ENCODE measurements around the gene TAS2R1.
"Not testable (repeated sequence)": the region's sequence is repeated elsewhere in the genome, so short reads cannot be mapped to it uniquely, and the experiment has no call there.

Gene TAS2R1

DNA sequence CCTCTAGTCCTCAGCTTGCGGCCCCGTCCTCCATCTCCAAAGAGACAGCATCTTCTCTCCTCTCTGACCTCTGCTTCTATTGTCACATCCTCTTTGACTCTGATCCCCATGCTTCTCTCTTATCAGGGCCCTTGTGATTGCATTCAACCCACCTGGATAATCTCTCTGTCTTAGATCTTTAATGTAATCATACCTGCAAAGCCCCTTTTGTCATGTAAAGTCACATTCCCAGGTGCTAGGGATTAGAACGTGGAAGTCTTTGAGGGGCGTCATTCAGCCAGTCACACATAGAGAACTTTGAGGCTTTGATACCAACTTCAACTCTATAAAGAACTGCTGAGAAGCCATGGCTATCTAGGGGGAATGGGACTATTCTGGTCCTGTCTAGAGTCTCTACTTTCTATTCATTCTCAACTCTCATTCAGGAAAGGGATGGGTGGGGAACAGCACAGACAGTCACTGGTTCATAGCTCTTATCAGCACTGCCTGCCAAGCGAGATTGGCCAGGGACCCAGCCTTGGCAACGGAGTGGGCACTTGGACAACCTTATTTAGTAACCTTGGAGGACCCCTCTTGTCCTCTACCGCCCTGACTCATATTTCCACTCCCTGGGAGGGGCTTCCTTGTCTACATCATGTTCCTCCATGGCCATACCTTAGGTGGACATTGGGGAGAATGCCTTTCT is 29.0 kb downstream of the TAS2R1 start:
- H3K27me3 ChIP-seq (ENCODE audit: control insufficient read depth, insufficient read depth, low read length) = no peaks in the 10 kb centered on the region
- H3K9me3 ChIP-seq (ENCODE audit: control insufficient read depth, low read depth, low read length) = no peaks in the 10 kb centered on the region
- H3K9ac ChIP-seq (ENCODE audit: low read length) = no peak overlapping the region
- H3K27ac ChIP-seq (ENCODE audit: low read length) = no peak overlapping the region
- H3K4me1 ChIP-seq (ENCODE audit: control insufficient read depth, low read depth, low read length) = peaks cover 12% of the 10 kb centered on the region
- no peaks in the 10 kb centered on the region for H3K36me3 ChIP-seq (ENCODE audit: control insufficient read depth, low read depth, low read length)
- no peak overlapping the region for H3K4me3 ChIP-seq (ENCODE audit: low read length)

- Histone ChIP-seq H3K9ac (ENCODE audit: low read length) (no peak overlapping the region), H3K4me1 (ENCODE audit: control insufficient read depth, low read depth, low read length) (peaks cover 18% of the 10 kb centered on the region), H3K27me3 (ENCODE audit: control insufficient read depth, insufficient read depth, low read length) (no peaks in the 10 kb centered on the region), H3K27ac (ENCODE audit: low read length) (no peak overlapping the region), H3K36me3 (ENCODE audit: control insufficient read depth, low read depth, low read length) (no peaks in the 10 kb centered on the region), H3K4me3 (ENCODE audit: low read length) (no peak overlapping the region), H3K9me3 (ENCODE audit: control insufficient read depth, low read depth, low read length) (no peaks in the 10 kb centered on the region)
Measured at GRCh38 chr5:9599391-9599790, 30.8 kb downstream of the TAS2R1 start.

GRCh38 chr5:9598329-9598728 is 31.8 kb downstream of the TAS2R1 start:
- H3K36me3 ChIP-seq (ENCODE audit: control insufficient read depth, low read depth, low read length) = not testable (repeated sequence)

GRCh38 chr5:9597322-9597721 is 32.8 kb downstream of the TAS2R1 start:
- H3K4me3 ChIP-seq (ENCODE audit: low read length); H3K9me3 ChIP-seq (ENCODE audit: control insufficient read depth, low read depth, low read length); H3K36me3 ChIP-seq (ENCODE audit: control insufficient read depth, low read depth, low read length); H3K27ac ChIP-seq (ENCODE audit: low read length); H3K27me3 ChIP-seq (ENCODE audit: control insufficient read depth, insufficient read depth, low read length); H3K9ac ChIP-seq (ENCODE audit: low read length): not testable (repeated sequence)
- peaks cover 18% of the 10 kb centered on the region for H3K4me1 ChIP-seq (ENCODE audit: control insufficient read depth, low read depth, low read length)

More at GRCh38 chr5:9598329-9598728, 31.8 kb downstream of the TAS2R1 start:
- H3K9me3 ChIP-seq (ENCODE audit: control insufficient read depth, low read depth, low read length); H3K27ac ChIP-seq (ENCODE audit: low read length); H3K27me3 ChIP-seq (ENCODE audit: control insufficient read depth, insufficient read depth, low read length); H3K4me3 ChIP-seq (ENCODE audit: low read length); H3K9ac ChIP-seq (ENCODE audit: low read length): not testable (repeated sequence)
- H3K4me1 ChIP-seq (ENCODE audit: control insufficient read depth, low read depth, low read length) = peaks cover 18% of the 10 kb centered on the region

DNA sequence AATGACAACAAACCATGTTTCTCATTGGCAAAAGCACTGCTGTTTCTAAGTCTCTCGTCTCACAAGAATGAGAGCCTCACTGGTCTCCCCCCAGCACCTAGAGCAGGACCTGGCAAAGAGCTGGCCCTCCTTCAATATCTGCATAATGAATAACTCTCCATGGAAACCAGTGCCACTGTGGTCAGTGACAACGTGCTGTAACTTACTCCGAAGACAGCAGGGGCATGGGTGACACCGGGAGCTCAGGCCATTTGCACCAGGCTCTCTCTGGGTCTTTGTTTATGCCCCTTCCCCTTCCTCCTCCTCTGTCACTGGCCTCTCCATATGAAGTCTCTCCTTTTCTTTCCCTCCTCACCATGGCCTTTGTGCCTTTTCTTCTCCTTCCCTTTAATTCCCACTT is 33.3 kb downstream of the TAS2R1 start:
- H3K9me3 ChIP-seq (ENCODE audit: control insufficient read depth, low read depth, low read length) = no peaks in the 10 kb centered on the region
- no peaks in the 10 kb centered on the region for H3K36me3 ChIP-seq (ENCODE audit: control insufficient read depth, low read depth, low read length)
- H3K4me3 ChIP-seq (ENCODE audit: low read length) = no peak overlapping the region

GRCh38 chr5:9596171-9596780 is 33.9 kb downstream of the TAS2R1 start:
- H3K4me1 ChIP-seq (ENCODE audit: control insufficient read depth, low read depth, low read length) = peaks cover 18% of the 10 kb centered on the region
- no peak overlapping the region for H3K4me3 ChIP-seq (ENCODE audit: low read length)
- no peaks in the 10 kb centered on the region for H3K27me3 ChIP-seq (ENCODE audit: control insufficient read depth, insufficient read depth, low read length)
- H3K27ac ChIP-seq (ENCODE audit: low read length) = no peak overlapping the region
- H3K9me3 ChIP-seq (ENCODE audit: control insufficient read depth, low read depth, low read length) = no peaks in the 10 kb centered on the region
- H3K36me3 ChIP-seq (ENCODE audit: control insufficient read depth, low read depth, low read length) = no peaks in the 10 kb centered on the region
- no peak overlapping the region for H3K9ac ChIP-seq (ENCODE audit: low read length)

More for the DNA sequence above, 33.3 kb downstream of the TAS2R1 start:
- Histone ChIP-seq H3K27me3 (ENCODE audit: control insufficient read depth, insufficient read depth, low read length) (no peaks in the 10 kb centered on the region), H3K9ac (ENCODE audit: low read length) (no peak overlapping the region), H3K4me1 (ENCODE audit: control insufficient read depth, low read depth, low read length) (peaks cover 18% of the 10 kb centered on the region), H3K27ac (ENCODE audit: low read length) (no peak overlapping the region)

DNA sequence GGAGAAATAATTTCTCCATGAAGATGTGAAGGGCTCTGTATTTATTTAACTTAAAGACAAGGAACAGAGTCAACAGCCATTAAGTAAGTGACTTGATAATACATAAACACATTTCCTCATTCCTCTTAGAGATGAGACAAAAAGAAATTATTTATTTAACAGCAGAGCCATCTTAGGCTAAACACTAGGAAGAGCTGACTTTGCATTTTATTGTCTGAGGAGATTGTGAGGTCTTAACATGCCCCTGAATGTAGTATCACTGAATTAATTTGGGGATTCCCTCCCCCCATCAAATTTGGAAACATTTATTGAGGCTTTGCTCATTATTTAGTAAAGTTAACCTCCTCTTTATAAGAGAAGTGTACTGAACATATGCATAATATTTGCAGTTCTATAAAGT is 35.2 kb downstream of the TAS2R1 start:
- H3K36me3 ChIP-seq (ENCODE audit: control insufficient read depth, low read depth, low read length) = no peaks in the 10 kb centered on the region
- peaks cover 18% of the 10 kb centered on the region for H3K4me1 ChIP-seq (ENCODE audit: control insufficient read depth, low read depth, low read length)
- no peaks in the 10 kb centered on the region for H3K9me3 ChIP-seq (ENCODE audit: control insufficient read depth, low read depth, low read length)
- H3K9ac ChIP-seq (ENCODE audit: low read length) = no peak overlapping the region
- H3K27me3 ChIP-seq (ENCODE audit: control insufficient read depth, insufficient read depth, low read length) = no peaks in the 10 kb centered on the region
- H3K27ac ChIP-seq (ENCODE audit: low read length) = no peak overlapping the region
- H3K4me3 ChIP-seq (ENCODE audit: low read length) = no peak overlapping the region

DNA sequence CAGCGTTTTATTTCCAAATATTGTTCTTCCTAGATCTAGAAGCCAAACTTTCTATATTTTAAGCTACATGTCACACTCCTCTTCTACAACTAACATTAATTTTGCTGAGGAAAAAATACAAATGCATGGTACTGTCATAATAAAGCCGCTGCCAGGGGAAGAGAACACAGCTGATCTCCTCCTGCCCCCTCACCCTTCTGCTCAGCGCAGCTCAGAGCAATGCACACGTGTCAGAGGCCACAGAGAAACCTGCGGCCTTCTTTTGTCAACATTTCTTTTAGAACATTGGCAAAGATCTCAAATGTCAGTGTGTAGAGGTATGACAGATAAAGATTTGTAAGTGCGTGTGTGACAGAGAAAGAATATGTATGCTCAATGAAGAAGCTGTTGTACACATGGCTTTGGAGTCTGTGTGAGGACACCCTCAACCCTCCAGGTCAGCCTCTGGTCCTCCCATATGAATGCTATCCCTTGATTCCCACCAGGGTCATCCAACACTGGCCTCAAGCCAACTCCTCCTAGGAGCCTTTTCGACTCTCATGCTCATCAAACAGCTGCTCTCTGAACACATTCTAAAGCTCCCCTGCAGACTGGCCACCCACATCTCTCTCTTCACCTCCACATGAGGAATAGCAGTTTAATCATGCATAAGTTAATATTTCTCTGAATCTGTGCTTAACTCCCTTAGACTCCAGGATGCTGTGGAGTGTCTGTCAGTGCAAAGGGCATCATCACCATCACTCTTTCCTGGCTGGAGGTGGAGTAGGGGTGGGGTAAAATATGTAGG is 40.9 kb downstream of the TAS2R1 start:
- Histone ChIP-seq H3K27ac (ENCODE audit: low read length) (no peak overlapping the region), H3K4me1 (ENCODE audit: control insufficient read depth, low read depth, low read length) (no peaks in the 10 kb centered on the region), H3K4me3 (ENCODE audit: low read length) (no peak overlapping the region), H3K9me3 (ENCODE audit: control insufficient read depth, low read depth, low read length) (no peaks in the 10 kb centered on the region), H3K27me3 (ENCODE audit: control insufficient read depth, insufficient read depth, low read length) (no peaks in the 10 kb centered on the region), H3K36me3 (ENCODE audit: control insufficient read depth, low read depth, low read length) (no peaks in the 10 kb centered on the region), H3K9ac (ENCODE audit: low read length) (no peak overlapping the region)

- Histone ChIP-seq H3K4me1 (ENCODE audit: control insufficient read depth, low read depth, low read length) (no peaks in the 10 kb centered on the region), H3K36me3 (ENCODE audit: control insufficient read depth, low read depth, low read length) (no peaks in the 10 kb centered on the region), H3K27me3 (ENCODE audit: control insufficient read depth, insufficient read depth, low read length) (no peaks in the 10 kb centered on the region), H3K27ac (ENCODE audit: low read length) (no peak overlapping the region), H3K9me3 (ENCODE audit: control insufficient read depth, low read depth, low read length) (no peaks in the 10 kb centered on the region), H3K9ac (ENCODE audit: low read length) (no peak overlapping the region), H3K4me3 (ENCODE audit: low read length) (no peak overlapping the region)
Measured at GRCh38 chr5:9588254-9588653, 41.9 kb downstream of the TAS2R1 start.

DNA sequence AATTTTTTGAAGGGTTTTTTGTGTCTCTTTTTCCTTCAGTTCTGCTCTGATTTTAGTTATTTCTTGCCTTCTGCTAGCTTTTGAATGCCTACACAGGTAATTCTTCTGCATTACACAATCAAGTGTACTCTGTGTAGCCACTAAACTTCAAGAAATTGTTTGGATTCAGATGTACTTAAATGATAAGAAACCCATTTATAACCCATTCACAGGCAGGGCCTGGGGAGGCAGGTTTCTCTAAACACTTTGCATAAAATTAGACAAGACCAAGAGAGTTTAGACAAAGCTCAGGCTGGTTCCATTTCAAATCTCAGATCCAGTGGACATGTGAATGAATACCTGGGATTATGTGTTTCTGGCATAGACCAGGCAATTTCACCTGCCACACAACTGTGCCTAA is 43.0 kb downstream of the TAS2R1 start:
- Histone ChIP-seq H3K27me3 (ENCODE audit: control insufficient read depth, insufficient read depth, low read length) (no peaks in the 10 kb centered on the region), H3K27ac (ENCODE audit: low read length) (no peak overlapping the region), H3K9me3 (ENCODE audit: control insufficient read depth, low read depth, low read length) (no peaks in the 10 kb centered on the region), H3K36me3 (ENCODE audit: control insufficient read depth, low read depth, low read length) (no peaks in the 10 kb centered on the region), H3K4me1 (ENCODE audit: control insufficient read depth, low read depth, low read length) (no peaks in the 10 kb centered on the region), H3K9ac (ENCODE audit: low read length) (no peak overlapping the region), H3K4me3 (ENCODE audit: low read length) (no peak overlapping the region)

- no peak overlapping the region for H3K27ac ChIP-seq (ENCODE audit: low read length)
- no peaks in the 10 kb centered on the region for H3K4me1 ChIP-seq (ENCODE audit: control insufficient read depth, low read depth, low read length)
- H3K9ac ChIP-seq (ENCODE audit: low read length) = no peak overlapping the region
- no peak overlapping the region for H3K4me3 ChIP-seq (ENCODE audit: low read length)
- no peaks in the 10 kb centered on the region for H3K9me3 ChIP-seq (ENCODE audit: control insufficient read depth, low read depth, low read length)
- H3K27me3 ChIP-seq (ENCODE audit: control insufficient read depth, insufficient read depth, low read length) = no peaks in the 10 kb centered on the region
- H3K36me3 ChIP-seq (ENCODE audit: control insufficient read depth, low read depth, low read length) = no peaks in the 10 kb centered on the region
Measured at GRCh38 chr5:9582406-9582805, 47.7 kb downstream of the TAS2R1 start.
